Calu3 (cell line): Measurements from ENCODE around the gene ABCB8. TPM values are rescaled to one million over a fixed set of nuclear protein-coding genes. Genes with fewer than 3 reads are reported as not detected.
A peak's percentile ranks its signal among the peaks of the same experiment; 100 is the strongest.

Experiments used
- BruUV-seq: library from RNA; stranded (reverse); fragments of 400-500 nt; replicated peaks from 2 replicates; lab custom pipeline; 2021; lab: Mats Ljungman, UMichigan
- CTCF ChIA-PET: fragments of 300-600 bp; sonication (Branson Sonifier 250); formaldehyde crosslinking; loops from one replicate; lab custom pipeline; 2022; ENCODE audit warnings: antibody characterized with exemption; lab: Charles Lee
- DNase-seq: peaks from one replicate; pipeline ENCODE4 v3.0.0; 2022
- H3K27ac Mint-ChIP-seq: one replicate; pipeline ENCODE4 v1.8.0; 2022; ENCODE audit warnings: mixed read lengths; ENCODE audit not compliant: unreplicated experiment
- H3K27me3 Mint-ChIP-seq: one replicate; pipeline ENCODE4 v1.8.0; 2022; ENCODE audit warnings: mixed read lengths; ENCODE audit not compliant: unreplicated experiment
- H3K36me3 Mint-ChIP-seq: one replicate; pipeline ENCODE4 v1.8.0; 2022; ENCODE audit warnings: mild to moderate bottlenecking, moderate library complexity, mixed read lengths; ENCODE audit not compliant: insufficient read depth, unreplicated experiment
- H3K4me1 Mint-ChIP-seq: one replicate; pipeline ENCODE4 v1.8.0; 2022; ENCODE audit warnings: mild to moderate bottlenecking, low read depth, mixed read lengths; ENCODE audit not compliant: unreplicated experiment
- H3K4me3 Mint-ChIP-seq: one replicate; pipeline ENCODE4 v1.8.0; 2022; ENCODE audit warnings: mild to moderate bottlenecking, low read depth, moderate library complexity, mixed read lengths; ENCODE audit not compliant: unreplicated experiment
- H3K9me3 Mint-ChIP-seq: one replicate; pipeline ENCODE4 v1.8.0; 2022; ENCODE audit warnings: low read depth, mixed read lengths; ENCODE audit not compliant: unreplicated experiment
- CTCF ChIP-seq: fragments of 200-600 bp; IDR thresholded peaks from one replicate; pipeline ENCODE4 v1.8.0; 2022; ENCODE audit warnings: antibody characterized with exemption; ENCODE audit not compliant: unreplicated experiment
- intact Hi-C: fragments of 100-400 bp; cut with micrococcal nuclease; formaldehyde crosslinking; loops from one replicate; pipeline ENCODE4 v1.10.0; 2022; ENCODE audit not compliant: unreplicated experiment
- total RNA-seq: library from RNA; stranded (reverse); gene quantifications from 2 replicates; pipeline ENCODE4 v1.2.3, GENCODE V29; 2022

ABCB8 gene
- total RNA-seq, 1 experiment from 2014 or later: 40.2 TPM

- Mint-ChIP-seq H3K4me1 (peaks cover 16% of the 10 kb centered on the region), H3K4me3 (peak overlapping the region; percentile 48), H3K27me3 (peaks cover 64% of the 10 kb centered on the region), H3K9me3 (no peaks in the 10 kb centered on the region), H3K36me3 (peaks cover 8% of the 10 kb centered on the region), H3K27ac (no peak overlapping the region)
- BruUV-seq: no TSS peak
- peak; percentile 64 for DNase-seq
- CTCF ChIA-PET: interaction anchor here (0.8 to 1.3 kb wide), 3 partner anchors 10 to 117 kb away, joined by 3 to 4 read pairs (median 3); partner anchors contain the start of gene ABCB8
- TF ChIP-seq CTCF: peak; percentile 78
- intact Hi-C loops: no loop called here
These were observed 10.3 kb upstream of the ABCB8 start for GRCh38 chr7:151017953-151018420.

- intact Hi-C loops: no loop called here
- H3K36me3 Mint-ChIP-seq: peaks cover 10% of the 10 kb centered on the region
- CTCF ChIA-PET: interaction anchor here (0.8 to 1.3 kb wide), 3 partner anchors 10 to 117 kb away, joined by 3 to 4 read pairs (median 3); partner anchors contain the start of gene ABCB8
- H3K4me3 Mint-ChIP-seq: peak overlapping the region; percentile 48
- no TSS peak for BruUV-seq
- no peak overlapping the region for H3K27ac Mint-ChIP-seq
- peaks cover 64% of the 10 kb centered on the region for H3K27me3 Mint-ChIP-seq
- peaks cover 16% of the 10 kb centered on the region for H3K4me1 Mint-ChIP-seq
- no peaks in the 10 kb centered on the region for H3K9me3 Mint-ChIP-seq
- no peak for TF ChIP-seq CTCF
- peak; percentile 58 for DNase-seq
These were observed 9.7 kb upstream of the ABCB8 start for GRCh38 chr7:151018421-151019129.

- intact Hi-C loops: no loop called here
- CTCF ChIA-PET: interaction anchor here (0.5 to 1.3 kb wide), 7 partner anchors 9 to 118 kb away, joined by 3 to 7 read pairs (median 4); partner anchors contain the start of gene ABCB8
- H3K4me3 Mint-ChIP-seq: peak overlapping the region; percentile 48
These were observed 9.2 kb upstream of the ABCB8 start for GRCh38 chr7:151019130-151019447.

GRCh38 chr7:151020231-151020630 lies 8.0 kb upstream of the ABCB8 start:
- intact Hi-C loops: loop anchor here (10.0 kb wide), 1 partner anchor 55 kb away; no protein-coding TSS in a partner anchor
- TF ChIP-seq CTCF: no peak
- H3K27me3 Mint-ChIP-seq: peaks cover 64% of the 10 kb centered on the region
- no peaks in the 10 kb centered on the region for H3K9me3 Mint-ChIP-seq
- CTCF ChIA-PET: interaction anchor here (1.1 to 1.2 kb wide), 2 partner anchors 12 to 59 kb away, joined by 3 to 6 read pairs; no protein-coding TSS in a partner anchor
- peaks cover 10% of the 10 kb centered on the region for H3K36me3 Mint-ChIP-seq
- peaks cover 26% of the 10 kb centered on the region for H3K4me1 Mint-ChIP-seq
- BruUV-seq: no TSS peak
- no peak overlapping the region for H3K4me3 Mint-ChIP-seq
- DNase-seq: no peak
- no peak overlapping the region for H3K27ac Mint-ChIP-seq

More at GRCh38 chr7:151019130-151019447, 9.2 kb upstream of the ABCB8 start:
- H3K9me3 Mint-ChIP-seq: no peaks in the 10 kb centered on the region
- H3K27ac Mint-ChIP-seq: no peak overlapping the region
- peaks cover 64% of the 10 kb centered on the region for H3K27me3 Mint-ChIP-seq
- peaks cover 10% of the 10 kb centered on the region for H3K36me3 Mint-ChIP-seq
- TF ChIP-seq CTCF: no peak
- BruUV-seq: no TSS peak
- H3K4me1 Mint-ChIP-seq: peaks cover 16% of the 10 kb centered on the region
- no peak for DNase-seq
